Activated CD8-positive, alpha-beta T cell treated with anti-CD3 and anti-CD28 coated beads for 36 hours (primary cell): ENCODE measurements around the gene EZR. TPM values are rescaled to one million over a fixed set of nuclear protein-coding genes. Genes with fewer than 3 reads are reported as not detected.

Experiments used
- ATAC-seq: fragments of 200-7000 bp; cut with Tn5 transposase; one replicate; pipeline ENCODE4 v1.10.0; 2021; ENCODE audit warnings: mild to moderate bottlenecking, moderate library complexity
- CTCF ChIA-PET: fragments of 350-600 bp; sonication (Branson Sonifier 250); formaldehyde crosslinking; loops from one replicate; lab custom pipeline; 2021; ENCODE audit warnings: antibody characterized with exemption; lab: Charles Lee
- POLR2A ChIA-PET: fragments of 350-600 bp; sonication (Branson Sonifier 250); formaldehyde crosslinking; loops from one replicate; lab custom pipeline; 2021; ENCODE audit warnings: antibody characterized with exemption; lab: Charles Lee
- DNase-seq: peaks from one replicate; pipeline ENCODE4 v3.0.0-alpha.2; 2020
- H3K27ac Mint-ChIP-seq: one replicate; pipeline ENCODE4 v1.8.0; 2021; ENCODE audit warnings: mild to moderate bottlenecking, mixed read lengths
- H3K27me3 Mint-ChIP-seq: one replicate; pipeline ENCODE4 v1.8.0; 2021; ENCODE audit warnings: mixed read lengths
- H3K36me3 Mint-ChIP-seq: one replicate; pipeline ENCODE4 v1.8.0; 2021; ENCODE audit warnings: low read depth, mixed read lengths
- H3K4me1 Mint-ChIP-seq: one replicate; pipeline ENCODE4 v1.8.0; 2021; ENCODE audit warnings: low read depth, mixed read lengths
- H3K4me3 Mint-ChIP-seq: one replicate; pipeline ENCODE4 v1.8.0; 2021; ENCODE audit warnings: mild to moderate bottlenecking, moderate library complexity, mixed read lengths
- H3K9me3 Mint-ChIP-seq: one replicate; pipeline ENCODE4 v1.8.0; 2021; ENCODE audit warnings: mixed read lengths
- CTCF ChIP-seq: fragments of 200-600 bp; IDR thresholded peaks from one replicate; pipeline ENCODE4 v1.8.0; 2022; ENCODE audit warnings: antibody characterized with exemption, mild to moderate bottlenecking
- intact Hi-C: fragments of 100-400 bp; cut with micrococcal nuclease; formaldehyde crosslinking; loops from one replicate; pipeline ENCODE4 v1.10.0; 2022
- total RNA-seq, 2 experiments: library from RNA; stranded (reverse); gene quantifications; one replicate each; pipeline ENCODE4 v1.2.3, GENCODE V29; 2021

Gene EZR
- total RNA-seq, 2 experiments from 2014 or later: 199 to 206 TPM

DNA sequence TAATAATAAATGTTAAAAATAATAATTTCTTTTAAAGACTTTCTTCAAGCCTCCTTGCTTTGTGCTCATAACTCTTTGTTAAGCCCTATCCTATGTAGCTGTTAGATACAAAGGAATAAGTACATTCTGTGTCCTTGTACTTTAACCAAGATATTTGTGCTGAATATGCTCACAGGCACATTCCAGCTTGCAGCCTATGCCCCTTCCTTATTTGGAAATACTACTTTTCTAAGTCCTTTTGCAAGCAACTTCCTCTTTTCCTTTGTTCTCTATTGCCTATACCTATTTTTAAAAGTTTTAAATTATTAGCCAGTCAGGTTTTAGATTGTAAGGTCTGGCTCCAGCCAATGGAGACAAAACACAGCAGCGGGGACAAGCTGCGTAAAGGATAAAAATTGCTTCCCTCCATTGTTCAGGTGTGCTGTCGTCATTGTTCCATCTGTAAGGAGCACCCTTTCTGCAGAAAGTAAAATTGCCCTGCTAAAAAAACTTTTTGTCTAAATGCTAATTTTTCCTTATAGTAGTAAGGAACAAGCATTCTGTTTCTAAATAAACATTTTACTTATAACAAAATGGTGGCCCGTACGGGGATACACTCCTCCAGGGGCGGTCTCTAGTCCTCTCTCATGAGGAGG lies 89.1 kb downstream of the EZR start:
- Mint-ChIP-seq H3K4me3 (no peak overlapping the region), H3K9me3 (no peaks in the 10 kb centered on the region), H3K27ac (no peak overlapping the region), H3K36me3 (peaks cover 85% of the 10 kb centered on the region), H3K4me1 (no peaks in the 10 kb centered on the region), H3K27me3 (no peaks in the 10 kb centered on the region)
- CTCF ChIA-PET: interaction anchor here (1.0 to 1.4 kb wide), 2 partner anchors 26 to 229 kb away, joined by 3 to 5 read pairs; no protein-coding TSS in a partner anchor
- ATAC-seq (no peak), DNase-seq (no peak)
- intact Hi-C loops: no loop called here
- POLR2A ChIA-PET: interaction anchor here (1.1 to 2.1 kb wide), 2 partner anchors 9 to 139 kb away, joined by 3 to 7 read pairs; no protein-coding TSS in a partner anchor
- no peak for TF ChIP-seq CTCF

- peaks cover 8% of the 10 kb centered on the region for H3K4me1 Mint-ChIP-seq
- intact Hi-C loops: no loop called here
- peaks cover 74% of the 10 kb centered on the region for H3K36me3 Mint-ChIP-seq
- no peaks in the 10 kb centered on the region for H3K27me3 Mint-ChIP-seq
- CTCF ChIA-PET: no interaction called here
- TF ChIP-seq CTCF: no peak
- ATAC-seq (no peak), DNase-seq (no peak)
- POLR2A ChIA-PET: no interaction called here
- no peak overlapping the region for H3K4me3 Mint-ChIP-seq
- no peaks in the 10 kb centered on the region for H3K9me3 Mint-ChIP-seq
- peak overlapping the region; percentile 34 for H3K27ac Mint-ChIP-seq
Observed at GRCh38 chr6:158725704-158726103, 93.5 kb downstream of the EZR start.

DNA sequence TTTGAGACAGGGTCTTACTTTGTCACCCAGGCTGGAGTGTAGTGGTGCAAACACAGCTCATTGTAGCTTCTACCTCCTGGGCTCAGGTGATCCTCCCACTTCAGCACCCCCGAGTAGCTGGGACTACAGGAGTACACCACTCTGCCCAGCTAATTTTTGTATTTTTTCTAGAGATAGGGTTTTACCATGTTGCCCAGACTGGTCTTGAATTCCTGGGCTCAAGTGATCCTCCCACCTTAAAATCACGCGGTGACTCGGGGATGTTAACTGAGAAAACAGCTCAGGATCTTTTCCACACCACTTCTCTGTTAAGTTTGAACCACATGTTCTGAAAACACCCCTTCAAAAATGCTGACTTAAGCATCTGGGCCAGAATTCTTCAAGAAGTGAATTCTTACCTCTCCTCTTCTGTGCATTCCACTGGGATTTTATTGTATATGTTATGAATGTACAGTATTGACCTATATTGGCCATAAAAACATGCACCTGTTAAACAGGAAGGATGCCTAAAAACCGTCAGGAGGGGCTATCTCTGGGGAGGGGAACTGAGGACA lies 96.9 kb downstream of the EZR start:
- Mint-ChIP-seq H3K9me3 (no peaks in the 10 kb centered on the region), H3K4me1 (peaks cover 35% of the 10 kb centered on the region), H3K27ac (no peak overlapping the region), H3K36me3 (peaks cover 73% of the 10 kb centered on the region), H3K4me3 (no peak overlapping the region), H3K27me3 (no peaks in the 10 kb centered on the region)
- POLR2A ChIA-PET: interaction anchor here (0.6 to 1.7 kb wide), 2 partner anchors 47 to 432 kb away, joined by 3 read pairs; no protein-coding TSS in a partner anchor
- ATAC-seq (no peak), DNase-seq (no peak)
- intact Hi-C loops: no loop called here
- TF ChIP-seq CTCF: no peak
- CTCF ChIA-PET: interaction anchor here (0.7 to 1.7 kb wide), 2 partner anchors 9 to 20 kb away, joined by 3 read pairs; no protein-coding TSS in a partner anchor

DNA sequence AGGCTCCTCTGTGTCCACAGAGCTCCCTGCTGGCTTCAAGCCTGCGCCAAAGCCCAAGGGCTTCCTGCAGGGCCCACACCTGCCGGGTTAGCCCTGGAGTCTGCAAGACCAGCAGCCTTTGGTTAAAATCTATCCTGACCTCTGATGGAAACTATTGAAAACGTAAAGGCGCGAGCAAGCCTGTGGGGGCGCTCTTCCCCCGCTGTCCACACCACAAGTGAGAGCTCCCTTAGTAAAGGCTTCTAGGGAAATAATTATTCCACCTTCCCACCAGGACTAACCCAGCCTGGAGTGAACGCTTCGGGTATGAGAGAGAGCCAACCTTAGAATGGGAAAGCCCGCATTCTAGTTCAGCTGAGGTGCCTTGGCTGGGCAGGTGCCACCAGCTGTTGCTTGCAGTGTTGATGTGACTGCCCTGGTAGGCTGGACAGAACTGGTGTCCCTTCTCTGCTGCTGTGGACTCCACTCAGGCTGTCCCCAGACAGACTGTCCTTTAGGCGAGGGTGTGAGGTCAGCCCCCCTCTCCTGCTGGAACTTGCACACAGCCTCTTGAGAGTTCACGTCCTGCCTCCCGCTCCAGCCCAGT lies 100.6 kb downstream of the EZR start:
- Mint-ChIP-seq H3K4me3 (no peak overlapping the region), H3K9me3 (no peaks in the 10 kb centered on the region), H3K4me1 (peaks cover 57% of the 10 kb centered on the region), H3K27ac (no peak overlapping the region), H3K36me3 (peaks cover 71% of the 10 kb centered on the region), H3K27me3 (no peaks in the 10 kb centered on the region)
- intact Hi-C loops: loop anchor here (5.0 kb wide), 1 partner anchor 99 kb away; the partner anchor contains the start of gene EZR
- ChIA-PET CTCF (interaction anchor here (0.8 to 2.1 kb wide), 8 partner anchors 11 to 416 kb away, joined by 3 to 7 read pairs (median 3); no protein-coding TSS in a partner anchor), POLR2A (interaction anchor here (1.1 to 2.4 kb wide), 3 partner anchors 11 to 159 kb away, joined by 3 to 12 read pairs (median 5); no protein-coding TSS in a partner anchor)
- TF ChIP-seq CTCF: peak; percentile 39
- ATAC-seq (no peak), DNase-seq (no peak)
